Right renal pelvis (tissue), 4 donors: ENCODE measurements around the gene IGFBP6. TPM values are rescaled to one million over a fixed set of nuclear protein-coding genes. Genes with fewer than 3 reads are reported as not detected.

Source experiments
- DNase-seq, 4 donors: peaks; one replicate each; pipeline ENCODE4 v3.0.0-alpha.2; 2013; ENCODE audit warnings: low read depth in 4 of 4, low spot score in 3 of 4, missing footprints in 1 of 4
- polyA plus RNA-seq, 4 donors: library from polyadenylated mRNA; unstranded; fragments of 120-200 nt; gene quantifications; one replicate each; pipeline ENCODE4 v1.2.1, GENCODE V29; 2013; ENCODE audit not compliant: insufficient read length in 4 of 4

IGFBP6 gene
- polyA plus RNA-seq, 4 donors: 11.0 to 26.8 (median 12.7) TPM

- DNase-seq: no peak
Observed at GRCh38 chr12:53113951-53114350, 16.5 kb downstream of the IGFBP6 start.

GRCh38 chr12:53115112-53115890, 17.8 kb downstream of the IGFBP6 start:
- no peak for DNase-seq

DNA sequence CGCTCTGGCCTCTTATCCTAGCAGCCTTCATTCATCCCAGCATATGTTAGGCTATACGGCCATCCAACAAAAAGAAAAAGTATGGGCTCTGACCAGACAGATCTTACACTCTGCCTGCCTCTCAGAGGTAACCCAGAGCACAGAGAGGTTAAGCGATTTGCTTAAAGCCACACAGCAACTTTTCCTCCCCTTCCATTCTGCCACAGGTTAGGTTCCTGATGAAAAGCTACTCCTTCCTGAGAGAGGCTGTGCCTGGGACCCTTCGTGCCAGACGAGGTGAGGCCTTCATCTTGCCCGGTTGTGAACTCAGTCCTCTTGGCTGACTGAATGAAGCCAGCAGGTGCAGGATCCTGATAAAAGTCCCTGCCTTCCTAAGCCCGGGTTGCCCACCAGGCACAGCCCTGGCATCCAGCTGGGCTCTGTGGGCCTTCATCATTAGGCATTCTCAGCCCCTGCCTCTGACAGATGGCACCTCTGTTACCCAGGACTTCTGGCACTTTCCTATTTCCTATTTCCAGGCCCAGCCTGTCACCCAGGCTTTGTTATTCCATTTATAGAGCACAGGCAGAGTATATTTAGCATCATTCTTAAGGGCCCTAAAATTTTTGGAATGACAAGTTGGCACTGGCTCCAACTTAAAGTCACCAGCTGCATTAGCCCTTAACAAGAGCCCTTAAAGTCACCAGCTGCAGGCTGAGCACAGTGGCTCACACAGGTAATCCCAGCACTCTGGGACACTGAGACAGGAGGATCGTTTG, 18.6 kb downstream of the IGFBP6 start:
- DNase-seq: no peak

- DNase-seq: no peak
Observed at GRCh38 chr12:53118751-53119300, 21.4 kb downstream of the IGFBP6 start.

DNA sequence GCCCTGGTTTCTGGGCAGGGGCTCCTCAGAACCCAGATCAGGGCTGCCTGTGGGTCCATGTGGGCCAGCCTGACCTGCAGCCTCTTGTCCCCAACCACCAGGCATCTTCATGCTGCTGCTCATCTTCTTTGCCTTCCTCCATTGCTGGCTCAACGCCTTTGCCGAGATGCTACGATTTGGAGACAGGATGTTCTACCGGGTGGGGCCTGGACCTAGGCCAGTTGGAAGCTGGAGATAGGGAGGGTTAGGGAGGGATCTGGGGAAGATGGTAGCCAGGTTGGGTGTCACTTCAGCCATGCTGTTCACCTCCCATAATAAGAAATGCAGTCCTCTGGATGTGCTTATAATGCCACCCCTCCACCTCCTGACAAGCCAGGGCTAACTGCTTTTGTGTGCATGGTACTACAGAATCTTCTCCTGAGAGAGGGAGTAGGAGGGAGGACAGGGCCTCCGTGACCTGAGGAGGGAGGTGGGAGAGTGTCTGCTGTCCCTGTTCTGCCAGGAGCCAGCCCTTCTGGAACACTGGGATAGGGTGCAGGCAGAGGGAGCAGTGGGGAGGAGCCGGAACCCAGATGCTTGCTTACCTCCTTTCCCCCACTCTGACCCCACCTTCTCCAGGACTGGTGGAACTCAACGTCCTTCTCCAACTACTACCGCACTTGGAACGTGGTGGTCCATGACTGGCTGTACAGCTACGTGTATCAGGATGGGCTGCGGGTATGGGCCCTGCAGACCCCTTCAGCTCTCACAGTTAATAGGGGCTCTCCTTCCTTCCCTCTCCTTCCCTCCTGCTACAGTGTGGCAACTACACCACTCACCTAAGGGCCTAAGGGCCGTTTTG, 23.4 kb downstream of the IGFBP6 start:
- DNase-seq: no peak

DNA sequence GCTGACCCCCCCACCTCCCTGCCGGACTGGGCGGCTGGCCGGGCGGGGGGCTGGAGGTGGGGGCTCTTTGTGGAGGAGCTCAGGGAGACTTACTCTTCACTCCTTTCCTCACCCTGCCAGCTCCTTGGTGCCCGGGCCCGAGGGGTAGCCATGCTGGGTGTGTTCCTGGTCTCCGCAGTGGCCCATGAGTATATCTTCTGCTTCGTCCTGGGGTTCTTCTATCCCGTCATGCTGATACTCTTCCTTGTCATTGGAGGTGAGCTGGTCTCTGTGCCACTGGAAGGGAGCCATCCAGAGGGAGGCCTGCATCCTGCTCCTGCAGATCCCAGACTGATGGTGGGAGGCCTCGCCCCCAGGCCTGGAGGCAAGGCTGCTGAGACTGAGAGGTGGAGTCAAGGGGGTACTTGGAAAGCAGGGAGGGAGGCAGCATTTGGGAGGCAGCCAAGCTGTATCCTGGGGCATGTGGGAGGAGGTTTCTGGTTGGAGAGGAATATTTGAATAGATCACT, 25.5 kb downstream of the IGFBP6 start:
- DNase-seq: no peak

DNA sequence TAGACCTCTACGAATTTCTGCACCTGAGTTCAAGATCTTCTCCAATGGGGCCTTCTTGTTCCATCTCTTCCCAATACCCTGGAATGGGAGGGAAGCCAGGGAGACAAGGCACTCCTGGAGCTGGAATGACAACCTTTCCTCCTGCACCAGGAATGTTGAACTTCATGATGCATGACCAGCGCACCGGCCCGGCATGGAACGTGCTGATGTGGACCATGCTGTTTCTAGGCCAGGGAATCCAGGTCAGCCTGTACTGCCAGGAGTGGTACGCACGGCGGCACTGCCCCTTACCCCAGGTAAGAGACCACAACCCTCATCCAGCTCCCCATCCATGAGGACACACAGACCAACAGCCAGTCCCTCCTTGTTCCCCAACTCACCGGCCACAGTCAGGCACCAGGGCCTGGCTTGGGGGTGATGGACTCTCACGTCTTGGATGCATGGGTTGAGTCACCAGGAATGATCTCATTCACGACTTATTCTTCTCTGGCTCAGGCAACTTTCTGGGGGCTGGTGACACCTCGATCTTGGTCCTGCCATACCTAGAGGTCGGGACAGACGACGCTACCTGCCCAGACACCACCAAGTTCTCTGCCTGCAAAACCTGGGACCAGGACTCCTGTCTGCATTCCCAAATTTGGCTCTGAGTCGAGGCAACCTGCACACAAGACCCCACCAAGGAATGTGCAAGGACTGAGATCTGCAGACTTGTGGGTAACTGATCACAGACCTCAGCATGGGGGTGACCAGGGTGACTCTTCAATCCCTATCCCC, 26.3 kb downstream of the IGFBP6 start:
- no peak for DNase-seq

DNA sequence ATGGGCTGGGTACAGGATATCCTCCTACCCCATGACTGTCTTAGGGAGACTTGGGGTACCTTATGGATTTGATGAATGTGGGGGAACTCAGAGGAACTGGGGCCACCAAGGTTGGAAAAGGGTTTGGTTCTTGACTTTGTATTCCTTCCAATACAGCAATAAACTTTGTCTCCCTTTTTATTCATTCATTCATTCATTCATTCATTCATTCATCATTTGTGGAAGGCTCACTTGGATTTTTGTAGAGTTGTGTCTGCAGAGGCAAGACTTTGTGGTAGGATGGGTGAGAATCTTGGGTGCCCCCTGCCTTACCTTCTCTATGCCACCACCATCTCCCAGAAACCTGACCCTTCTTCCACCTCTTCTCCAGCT, 26.9 kb downstream of the IGFBP6 start:
- DNase-seq: no peak

DNA sequence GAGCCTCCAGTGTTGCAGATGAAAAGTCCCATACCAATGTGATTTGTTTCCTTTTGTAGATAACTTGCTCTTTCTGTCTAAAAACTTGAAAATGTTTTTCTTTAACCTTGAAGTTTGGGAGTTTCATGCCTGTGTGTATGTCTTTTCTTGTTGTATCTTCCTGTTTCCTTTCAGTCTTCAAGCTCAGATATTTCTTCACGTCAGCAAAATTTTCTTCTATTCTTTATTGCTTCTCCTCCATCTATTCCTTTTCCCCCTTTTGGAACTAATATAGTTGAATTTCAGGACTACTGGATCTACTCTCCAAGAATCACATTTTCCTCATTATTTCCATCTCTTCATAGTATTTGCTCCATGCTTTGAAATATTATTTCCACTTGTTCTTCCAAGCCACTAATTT, 29.7 kb downstream of the IGFBP6 start:
- no peak for DNase-seq

DNA sequence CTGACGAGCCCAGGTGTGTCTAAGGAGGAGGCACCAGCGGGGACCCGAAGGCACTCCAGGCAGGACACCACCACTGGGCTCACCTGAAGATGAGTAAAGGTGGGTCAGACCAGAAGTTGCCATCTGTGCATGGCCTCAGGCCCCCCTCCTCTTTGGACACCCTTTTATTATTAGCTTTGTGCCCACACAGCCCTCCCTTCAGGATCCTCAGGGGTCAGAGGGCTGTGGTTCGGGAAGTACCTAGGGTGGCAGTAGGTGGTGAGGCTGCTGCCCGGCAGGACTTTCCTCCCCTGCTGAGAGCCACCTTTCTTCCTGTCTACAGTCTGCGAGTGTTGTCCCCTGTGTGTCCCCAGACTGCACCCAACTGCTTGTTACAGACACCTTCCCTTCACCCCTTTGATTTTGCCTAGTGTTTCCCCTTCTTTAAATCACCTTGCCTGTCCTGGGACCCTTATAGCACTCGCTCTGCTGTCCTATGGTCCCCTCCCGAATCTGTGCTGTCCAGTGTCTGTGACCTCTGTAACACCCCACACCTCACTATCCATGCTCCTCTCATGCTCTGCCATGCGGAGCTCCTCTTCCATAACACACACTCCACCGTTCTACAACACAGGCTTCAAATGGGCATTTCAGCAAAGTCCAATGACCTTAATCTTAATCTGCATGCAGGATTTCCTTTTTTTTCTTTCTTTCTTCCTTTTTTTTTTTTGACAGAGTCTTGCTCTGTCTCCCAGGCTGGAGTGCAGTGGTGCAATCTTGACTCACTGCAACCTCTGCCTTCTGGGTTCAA, 31.5 kb downstream of the IGFBP6 start:
- DNase-seq: no peak

- no peak for DNase-seq
Observed at GRCh38 chr12:53131844-53132243, 34.4 kb downstream of the IGFBP6 start.

GRCh38 chr12:53133722-53134121, 36.3 kb downstream of the IGFBP6 start:
- no peak for DNase-seq

DNA sequence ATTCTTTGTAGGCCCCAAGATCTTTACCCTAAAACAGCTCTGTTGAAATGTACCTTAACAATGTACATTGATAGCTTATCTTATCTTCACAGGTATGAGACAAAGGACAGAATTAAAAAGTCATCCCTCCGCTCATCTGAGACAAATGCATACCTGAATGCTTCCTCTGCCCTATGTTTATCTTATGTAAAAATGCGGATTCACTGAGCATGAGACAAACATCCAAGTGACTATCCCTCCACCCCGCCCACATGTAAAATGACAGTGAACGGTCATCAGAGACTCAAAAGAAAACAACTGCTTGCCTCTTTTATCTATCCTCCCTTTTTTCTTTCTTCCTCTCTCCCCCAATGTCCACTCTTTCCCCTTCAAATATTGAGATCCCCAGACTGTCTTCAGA, 45.9 kb downstream of the IGFBP6 start:
- DNase-seq: no peak

DNA sequence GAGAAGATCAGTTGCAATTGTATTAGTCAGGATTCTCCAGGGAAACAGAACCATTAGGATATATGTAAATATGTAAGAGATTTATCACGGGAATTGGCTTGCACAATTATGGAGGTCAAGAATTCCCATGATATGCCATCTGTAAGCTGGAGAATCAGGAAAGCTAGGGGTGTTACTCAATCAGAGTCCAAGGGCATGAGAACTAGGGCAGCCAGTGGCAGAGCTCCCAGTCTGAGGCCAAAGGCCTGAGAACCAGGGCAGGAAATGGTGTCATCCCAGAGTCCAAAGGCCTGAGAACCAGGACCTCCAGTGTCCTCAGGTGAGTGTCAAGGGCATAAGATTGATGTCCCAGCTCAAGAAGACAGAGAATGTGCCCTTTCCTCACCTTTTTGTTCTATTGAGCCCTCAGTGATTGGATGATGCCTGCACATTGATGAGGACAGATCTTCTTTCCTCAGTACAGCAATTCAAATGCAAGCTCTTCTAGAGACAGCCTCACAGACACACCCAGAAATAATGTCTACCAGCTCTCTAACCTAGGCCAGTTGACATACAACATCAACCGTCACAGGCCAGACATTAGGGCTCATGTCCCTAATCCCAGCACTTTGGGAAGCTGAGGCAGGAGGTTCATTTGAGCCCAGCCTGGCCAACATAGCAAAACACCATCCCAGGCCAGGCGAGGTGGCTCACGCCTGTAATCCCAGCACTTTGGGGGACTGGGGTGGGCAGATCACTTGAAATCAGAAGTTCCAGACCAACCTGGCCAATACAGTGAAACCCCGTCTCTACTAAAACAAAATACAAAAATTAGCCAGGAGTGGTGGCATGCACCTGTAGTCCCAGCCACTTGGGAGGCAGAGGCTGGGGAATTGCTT, 48.2 kb downstream of the IGFBP6 start:
- no peak for DNase-seq

- DNase-seq: no peak
Observed at GRCh38 chr12:53147181-53147580, 49.7 kb downstream of the IGFBP6 start.

GRCh38 chr12:53147653-53148052, 50.2 kb downstream of the IGFBP6 start:
- no peak for DNase-seq

GRCh38 chr12:53151039-53151438, 53.6 kb downstream of the IGFBP6 start:
- DNase-seq: no peak
